HG02840 (cell line): ENCODE data around the gene SF3A2.

Experiments used
- ATAC-seq: cut with Tn5 transposase; IDR thresholded peaks from one replicate; pipeline ENCODE4 v1.9.1; 2021; ENCODE audit warnings: mild to moderate bottlenecking, moderate library complexity, moderate number of reproducible peaks; ENCODE audit not compliant: unreplicated experiment, low FRiP score

SF3A2 gene

GRCh38 chr19:2287585-2288337 lies 51.1 kb downstream of the SF3A2 start:
- ATAC-seq: no peak

GRCh38 chr19:2288338-2288817 lies 51.8 kb downstream of the SF3A2 start:
- ATAC-seq: no peak

GRCh38 chr19:2288818-2289713 lies 52.4 kb downstream of the SF3A2 start:
- no peak for ATAC-seq

GRCh38 chr19:2289714-2290435 lies 53.3 kb downstream of the SF3A2 start:
- ATAC-seq: peak; percentile 49

- peak; percentile 16 for ATAC-seq
Observed at GRCh38 chr19:2290441-2291184, 54.0 kb downstream of the SF3A2 start.

GRCh38 chr19:2291185-2291751 lies 54.6 kb downstream of the SF3A2 start:
- no peak for ATAC-seq

- ATAC-seq: no peak
Observed at GRCh38 chr19:2294687-2295335, 58.2 kb downstream of the SF3A2 start.

GRCh38 chr19:2296141-2296540 lies 59.5 kb downstream of the SF3A2 start:
- ATAC-seq: no peak
